GM21526 (cell line): Measurements from ENCODE around the gene KIF20A.
"Not testable (repeated sequence)": the region's sequence is repeated elsewhere in the genome, so short reads cannot be mapped to it uniquely, and the experiment has no call there.

ENCODE experiments used
- ATAC-seq: cut with Tn5 transposase; IDR thresholded peaks from one replicate; pipeline ENCODE4 v1.9.1; 2021; ENCODE audit warnings: moderate library complexity; ENCODE audit not compliant: unreplicated experiment, low FRiP score

KIF20A gene

DNA sequence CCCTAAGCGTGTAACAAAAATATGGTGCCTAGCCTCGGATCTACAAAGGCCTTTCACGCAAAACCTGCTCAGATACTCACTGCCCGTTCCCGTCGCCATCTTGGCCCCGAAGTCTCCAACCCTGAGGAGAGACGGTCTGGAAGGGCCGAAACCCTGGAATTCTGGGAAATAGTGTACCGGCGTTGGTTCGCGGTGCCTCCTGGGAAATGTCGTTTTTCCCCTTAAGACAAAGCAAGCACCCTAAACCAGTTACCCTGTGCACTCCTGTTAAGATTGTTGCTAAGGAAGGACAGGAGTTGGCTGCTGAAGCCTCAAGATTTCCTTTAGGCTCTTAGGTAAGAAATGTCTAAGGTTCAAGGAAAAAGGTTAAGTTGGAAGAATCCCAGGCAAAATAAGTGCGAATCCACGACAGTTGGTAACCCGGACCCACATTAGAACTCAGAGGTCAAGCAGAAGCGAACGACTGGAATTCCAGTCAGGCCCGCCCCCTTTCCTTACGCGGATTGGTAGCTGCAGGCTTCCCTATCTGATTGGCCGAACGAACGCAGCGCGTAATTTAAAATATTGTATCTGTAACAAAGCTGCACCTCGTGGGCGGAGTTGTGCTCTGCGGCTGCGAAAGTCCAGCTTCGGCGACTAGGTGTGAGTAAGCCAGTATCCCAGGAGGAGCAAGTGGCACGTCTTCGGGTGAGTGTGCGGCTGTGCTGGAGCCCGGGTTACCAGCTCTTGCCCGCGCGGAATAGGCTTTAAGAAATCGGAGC lies at the start of gene KIF20A, which contains the start of gene BRD8:
KIF20A (plus strand) TSS at position 597 of the 761 bp plus-strand sequence. CDS start 569 bp downstream, outside the sequence.
BRD8 (minus strand) TSS at position 115 of the 761 bp plus-strand sequence; CDS start at position 99, 16 bp downstream.
- peak; percentile 76 for ATAC-seq

- ATAC-seq = no peak
These were observed 49.6 kb upstream of the KIF20A start for GRCh38 chr5:138129347-138129746.

DNA sequence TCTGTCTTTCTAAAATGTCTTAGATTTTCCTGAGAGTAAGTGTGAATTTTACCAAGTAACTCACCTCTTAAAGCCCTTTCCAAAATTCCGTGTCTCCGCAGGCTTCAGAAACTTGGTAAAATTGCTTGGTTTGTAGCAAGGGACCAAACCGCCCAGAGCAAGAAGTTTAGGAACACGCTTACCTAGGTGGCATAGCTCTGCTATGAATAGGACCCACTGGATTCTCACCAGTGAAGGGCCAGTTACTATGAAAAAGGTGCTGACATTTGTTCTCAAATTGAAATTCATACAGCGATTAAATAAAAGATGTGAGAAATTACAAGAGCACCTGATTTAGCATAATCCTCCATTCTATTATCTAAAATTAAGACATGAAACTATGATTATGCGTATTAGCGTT lies 46.4 kb upstream of the KIF20A start:
- no peak for ATAC-seq

DNA sequence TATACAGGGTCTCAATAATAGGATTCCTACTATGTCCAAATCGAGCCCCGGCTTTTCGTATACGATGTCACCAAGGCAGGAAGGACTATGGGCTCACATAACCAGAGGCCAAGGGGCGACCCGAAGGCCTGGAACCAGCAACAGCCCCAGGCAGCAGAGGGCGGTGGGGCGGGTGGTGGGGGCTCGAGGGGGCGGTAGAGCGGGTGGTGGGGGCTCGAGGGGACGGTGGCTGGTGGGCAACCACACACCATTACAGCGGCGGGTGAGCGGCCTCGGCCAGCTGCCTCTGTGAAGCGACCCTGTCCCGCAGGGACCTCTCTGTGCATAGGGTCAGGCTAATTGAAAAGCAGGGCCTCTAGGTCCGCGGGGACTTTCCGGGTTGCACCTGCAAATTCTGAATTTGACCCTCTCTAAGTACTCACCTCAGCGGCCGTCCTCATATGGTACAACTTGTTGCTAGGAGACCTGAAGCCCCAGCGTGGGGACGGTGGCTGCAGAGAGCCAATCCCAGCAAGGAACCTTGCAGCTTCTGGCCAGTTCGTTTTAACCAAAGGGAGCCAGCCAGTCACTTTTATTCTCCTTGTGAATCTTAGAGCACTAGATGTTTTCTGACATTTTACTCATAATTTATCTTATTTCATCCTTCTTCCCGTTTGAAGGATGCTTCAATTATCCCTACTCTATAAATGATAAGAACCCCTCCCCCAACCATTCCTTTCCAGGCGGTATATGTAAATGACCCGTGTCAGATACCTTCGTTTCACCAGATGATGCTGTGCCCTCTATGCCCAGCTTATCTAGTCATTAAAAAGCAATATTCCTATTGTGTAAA lies 39.7 kb upstream of the KIF20A start, which contains the start of gene NME5:
NME5 (minus strand) TSS at position 480 of the 832 bp plus-strand sequence. CDS start 648 bp downstream, outside the sequence.
- no peak for ATAC-seq

DNA sequence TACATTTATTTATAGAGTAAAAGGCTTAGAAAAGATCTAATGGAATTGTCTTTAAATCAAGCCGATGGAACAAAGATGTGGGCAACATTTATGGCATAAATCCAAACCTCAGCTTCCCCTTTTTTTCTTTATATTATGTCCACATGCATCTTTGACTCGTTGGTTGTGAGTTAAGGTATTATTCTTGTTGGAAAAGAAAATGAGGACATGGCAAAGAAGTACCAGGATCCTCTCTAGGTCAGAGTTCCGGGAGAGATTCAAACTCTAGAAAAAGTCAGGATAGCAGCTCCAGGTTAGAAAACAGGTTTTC lies 39.2 kb upstream of the KIF20A start:
- ATAC-seq = no peak

GRCh38 chr5:138140268-138140667 lies 38.6 kb upstream of the KIF20A start:
- no peak for ATAC-seq

- no peak for ATAC-seq
These were observed 37.2 kb upstream of the KIF20A start for GRCh38 chr5:138141734-138142133.

GRCh38 chr5:138143578-138143977 lies 35.3 kb upstream of the KIF20A start:
- not testable (repeated sequence) for ATAC-seq

DNA sequence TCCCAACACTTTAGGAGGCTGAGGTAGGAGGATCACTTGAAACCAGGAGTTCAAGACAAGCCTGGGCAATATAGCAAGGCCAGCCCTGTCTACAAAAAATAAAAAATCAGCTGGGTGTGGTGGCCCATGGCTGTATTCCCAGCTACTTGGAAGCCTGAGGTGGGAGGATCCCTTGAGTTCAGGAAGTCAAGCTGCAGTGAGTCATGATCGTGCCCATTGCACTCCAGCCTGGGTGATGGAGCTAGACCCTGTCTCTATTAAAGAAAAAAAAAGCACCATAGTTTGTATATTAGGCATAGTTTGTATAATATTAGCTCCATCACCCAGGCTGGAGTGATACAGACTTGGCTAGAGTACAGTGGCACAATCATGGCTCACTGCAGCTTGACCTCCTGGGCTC lies 30.1 kb upstream of the KIF20A start:
- ATAC-seq = no peak

DNA sequence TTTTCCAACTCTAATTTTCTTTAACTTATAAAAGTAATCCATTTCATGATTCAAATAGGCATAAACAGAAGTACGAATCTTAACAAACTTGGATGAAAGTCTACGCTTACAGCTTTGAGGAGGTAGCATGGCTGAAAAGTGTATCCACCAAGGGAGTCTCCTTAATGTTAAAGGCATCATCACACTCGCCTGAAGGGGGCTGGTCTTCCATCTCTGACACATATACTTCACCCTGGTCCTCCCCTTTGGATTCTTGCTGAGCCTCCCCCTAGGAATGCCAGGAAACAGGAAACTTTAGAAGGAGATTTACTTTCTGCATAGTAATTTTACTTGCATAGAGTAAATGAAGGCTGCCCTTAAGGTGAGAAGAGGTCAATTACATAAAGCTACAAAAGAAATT lies 29.4 kb upstream of the KIF20A start:
- ATAC-seq = no peak

GRCh38 chr5:138155977-138156376 lies 22.9 kb upstream of the KIF20A start:
- not testable (repeated sequence) for ATAC-seq

DNA sequence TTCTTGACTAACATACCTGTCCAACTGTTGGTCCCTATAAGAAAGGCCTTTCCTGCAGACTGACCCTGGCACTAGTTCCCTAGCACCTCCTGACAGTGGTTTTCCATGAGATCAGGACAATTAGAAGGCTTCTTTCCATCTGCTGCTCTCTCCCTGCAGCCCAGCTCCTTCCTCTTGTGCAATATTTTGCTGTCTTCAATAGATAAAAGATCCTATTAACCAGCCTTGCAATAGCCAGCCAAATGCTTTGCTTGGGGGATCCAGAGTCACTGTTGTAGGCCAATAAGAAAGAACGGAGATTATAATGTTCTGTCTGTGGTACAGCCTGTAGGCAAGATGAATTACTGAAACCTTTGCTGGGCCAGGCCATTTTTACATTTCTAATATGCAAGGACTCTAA lies 21.3 kb upstream of the KIF20A start:
- ATAC-seq = no peak

- no peak for ATAC-seq
These were observed 19.2 kb upstream of the KIF20A start for GRCh38 chr5:138159666-138160065.

- ATAC-seq = no peak
These were observed 18.2 kb upstream of the KIF20A start for GRCh38 chr5:138160706-138161105.

DNA sequence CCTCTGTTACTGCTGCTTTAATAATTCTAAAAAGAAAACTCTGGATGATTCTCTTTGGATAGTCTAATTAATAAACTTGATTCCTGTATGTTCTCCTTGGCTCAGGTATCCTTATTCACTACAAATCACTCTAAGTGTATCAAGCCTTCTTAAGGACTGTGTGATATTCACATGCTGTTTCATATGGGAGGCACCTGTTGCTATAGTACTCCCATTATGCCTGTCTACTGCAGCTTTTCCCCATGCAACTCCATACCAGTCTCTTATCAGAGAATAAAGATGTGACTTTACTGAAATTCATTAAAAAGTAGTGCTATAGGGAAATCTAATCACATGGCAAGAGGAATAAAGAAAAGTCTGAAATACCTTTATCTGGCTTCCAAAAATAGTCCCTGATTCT lies 15.2 kb upstream of the KIF20A start:
- ATAC-seq = no peak

DNA sequence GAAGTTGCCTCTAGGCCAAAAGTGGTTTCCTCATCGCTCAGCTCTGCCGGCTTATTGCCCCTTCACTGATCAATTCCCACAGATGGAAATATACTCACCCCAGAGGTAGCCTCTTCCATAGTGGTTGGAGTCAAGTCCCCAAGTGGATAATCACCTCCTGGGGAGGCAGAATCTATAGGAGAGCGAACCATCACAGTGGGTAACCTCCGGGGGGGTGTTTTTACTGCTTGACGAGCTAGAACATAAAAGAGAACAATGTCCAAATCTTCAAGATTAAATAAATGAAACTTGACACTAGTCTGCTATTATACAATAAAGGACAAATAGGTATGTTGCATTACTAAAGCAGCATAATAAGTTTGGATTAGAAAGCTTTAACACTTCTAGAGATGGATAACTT lies 9.8 kb upstream of the KIF20A start:
- no peak for ATAC-seq

DNA sequence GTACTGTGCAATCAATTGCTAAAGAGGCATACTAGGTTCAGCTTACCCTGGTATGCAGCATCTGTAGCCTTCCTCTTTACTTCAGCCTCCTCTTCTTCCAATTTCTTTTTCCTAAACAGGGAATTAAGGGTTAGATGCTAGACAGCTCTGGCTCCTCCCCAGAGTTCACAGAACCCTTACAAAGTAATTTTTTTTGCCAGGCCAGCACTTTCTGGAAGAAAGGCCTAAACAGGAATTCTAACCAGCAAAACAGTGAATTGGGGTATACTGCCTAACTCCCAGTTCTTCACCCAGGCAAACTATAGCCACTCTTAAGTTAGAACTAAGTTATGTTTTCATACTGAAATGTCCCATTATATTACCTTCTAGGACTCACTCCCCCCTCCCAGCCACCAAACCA lies 8.6 kb upstream of the KIF20A start:
- no peak for ATAC-seq

- no peak for ATAC-seq
These were observed 884 bp upstream of the KIF20A start for GRCh38 chr5:138177941-138178515.

DNA sequence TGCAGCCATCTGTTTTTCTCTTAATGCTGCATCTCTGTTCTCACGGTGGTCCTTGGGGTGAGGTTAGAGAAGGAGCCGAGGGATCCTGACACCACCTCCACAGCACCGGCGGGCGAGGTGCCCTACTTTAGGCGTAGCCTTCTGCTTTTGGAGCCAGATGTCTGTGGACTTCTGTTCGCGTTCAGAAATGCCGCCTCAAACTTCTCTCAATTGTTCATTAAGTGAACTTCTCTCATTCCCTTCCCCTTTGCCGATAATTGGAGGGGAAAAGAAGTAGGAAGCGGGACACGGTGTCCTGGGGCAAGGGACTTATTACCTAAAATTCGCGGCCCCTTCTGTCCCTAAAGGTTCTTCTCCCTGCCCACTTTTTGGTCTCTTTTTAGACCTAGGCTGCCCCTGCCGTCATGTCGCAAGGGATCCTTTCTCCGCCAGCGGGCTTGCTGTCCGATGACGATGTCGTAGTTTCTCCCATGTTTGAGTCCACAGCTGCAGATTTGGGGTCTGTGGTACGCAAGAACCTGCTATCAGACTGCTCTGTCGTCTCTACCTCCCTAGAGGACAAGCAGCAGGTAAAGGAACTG lies 455 bp downstream of the KIF20A start:
- ATAC-seq = peak; percentile 5

- ATAC-seq = no peak
These were observed 1.4 kb downstream of the KIF20A start for GRCh38 chr5:138180183-138180782.

DNA sequence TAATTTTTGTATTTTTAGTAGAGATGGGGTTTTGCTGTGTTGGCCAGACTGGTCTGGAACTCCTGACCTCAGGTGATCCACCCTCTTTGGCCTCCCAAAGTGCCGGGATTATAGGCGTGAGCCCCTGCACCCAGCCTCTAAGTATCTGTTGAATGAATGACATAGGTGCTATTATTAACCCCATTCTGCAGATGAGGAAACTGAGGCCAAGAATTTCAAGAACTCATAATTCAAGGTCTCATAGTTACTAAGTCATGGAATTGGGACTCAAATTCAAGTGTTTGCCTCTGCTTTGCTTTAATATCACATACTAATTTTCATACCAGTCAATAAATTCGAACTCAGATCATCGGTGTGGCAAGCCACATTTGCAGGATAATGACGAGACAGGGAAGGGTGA lies 1.9 kb downstream of the KIF20A start:
- ATAC-seq = no peak
